DOHH2 (cell line): ENCODE measurements around the gene IRS2.

Experiments
- EZH2phosphoT487 ChIP-seq: fragments of 200-600 bp; sonication (generic); IDR thresholded peaks from 2 replicates; pipeline ENCODE4 v1.6.1; 2017; ENCODE audit warnings: borderline replicate concordance, mild to moderate bottlenecking, antibody characterized with exemption, low read length, moderate library complexity, mixed read lengths
- TF ChIP-seq, protein P1 (sequence below): fragments of 200-600 bp; sonication (generic); IDR thresholded peaks from one replicate; pipeline ENCODE4 v1.5.1; 2014; ENCODE audit warnings: antibody characterized with exemption, mild to moderate bottlenecking, low read depth, low read length; ENCODE audit not compliant: poor library complexity, severe bottlenecking

DNA sequence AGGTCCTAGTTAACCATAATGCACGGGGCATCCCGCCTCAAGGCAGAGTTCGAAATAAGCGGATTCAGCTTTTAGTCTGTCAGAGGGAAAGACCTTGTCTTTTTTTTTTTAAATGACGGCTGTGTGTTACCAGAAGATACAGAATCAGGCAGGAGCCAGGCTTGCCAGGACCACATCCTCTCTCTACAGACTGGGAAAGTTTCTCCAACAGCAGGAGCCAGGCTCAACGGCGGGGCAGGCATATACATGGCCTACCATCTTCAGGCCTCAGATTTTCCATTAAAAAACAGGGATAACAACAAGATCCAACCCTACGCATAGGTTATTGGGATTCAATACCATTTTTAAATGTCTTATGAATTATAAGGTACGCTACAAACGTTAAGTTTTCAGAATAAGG is 17.8 kb downstream of the IRS2 start:
- TF ChIP-seq, protein P1, sequence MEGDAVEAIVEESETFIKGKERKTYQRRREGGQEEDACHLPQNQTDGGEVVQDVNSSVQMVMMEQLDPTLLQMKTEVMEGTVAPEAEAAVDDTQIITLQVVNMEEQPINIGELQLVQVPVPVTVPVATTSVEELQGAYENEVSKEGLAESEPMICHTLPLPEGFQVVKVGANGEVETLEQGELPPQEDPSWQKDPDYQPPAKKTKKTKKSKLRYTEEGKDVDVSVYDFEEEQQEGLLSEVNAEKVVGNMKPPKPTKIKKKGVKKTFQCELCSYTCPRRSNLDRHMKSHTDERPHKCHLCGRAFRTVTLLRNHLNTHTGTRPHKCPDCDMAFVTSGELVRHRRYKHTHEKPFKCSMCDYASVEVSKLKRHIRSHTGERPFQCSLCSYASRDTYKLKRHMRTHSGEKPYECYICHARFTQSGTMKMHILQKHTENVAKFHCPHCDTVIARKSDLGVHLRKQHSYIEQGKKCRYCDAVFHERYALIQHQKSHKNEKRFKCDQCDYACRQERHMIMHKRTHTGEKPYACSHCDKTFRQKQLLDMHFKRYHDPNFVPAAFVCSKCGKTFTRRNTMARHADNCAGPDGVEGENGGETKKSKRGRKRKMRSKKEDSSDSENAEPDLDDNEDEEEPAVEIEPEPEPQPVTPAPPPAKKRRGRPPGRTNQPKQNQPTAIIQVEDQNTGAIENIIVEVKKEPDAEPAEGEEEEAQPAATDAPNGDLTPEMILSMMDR, result no peak
- no peak for TF ChIP-seq EZH2phosphoT487
